Measurements from ENCODE around the gene CDK14.

DNA sequence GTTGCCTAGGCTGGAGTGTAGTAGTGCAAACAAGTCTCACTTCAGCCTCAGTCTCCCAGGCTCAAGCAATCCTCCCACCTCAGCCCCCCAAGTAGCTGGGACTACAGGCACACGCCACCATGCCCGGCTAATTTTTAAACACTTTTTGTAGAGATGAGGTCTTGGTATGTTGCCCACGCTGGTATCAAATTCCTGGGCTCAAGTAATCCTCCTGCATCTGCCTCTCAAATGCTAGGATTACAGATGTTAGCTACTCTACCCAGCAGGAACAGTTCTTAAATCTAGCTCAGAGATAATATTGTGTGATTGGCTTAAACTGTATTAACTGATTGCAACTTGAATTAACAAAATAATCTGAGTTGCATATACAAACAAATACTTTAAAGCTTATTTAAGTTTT, 82.9 kb downstream of the CDK14 start:
- TF ChIP-seq POLR2A (IDR thresholded peaks at IDR 0.05; ENCODE audit: low read depth, low read length) (no peak), POLR2AphosphoS5 (IDR thresholded peaks at IDR 0.05; ENCODE audit: low read depth, low read length) (no peak)
